Body of pancreas (tissue), 4 donors: ENCODE data around the gene DNAJC6. TPM values are rescaled to one million over a fixed set of nuclear protein-coding genes. Genes with fewer than 3 reads are reported as not detected.

Source experiments
- ATAC-seq: fragments of 150-250 bp; one replicate; pipeline ENCODE4 v1.9.1; 2016
- DNase-seq, 4 donors: peaks; one replicate each; pipeline ENCODE4 v3.0.0-alpha.2; 2019
- H3K27ac ChIP-seq, 4 donors: fragments of 200-600 bp; sonication (generic); 1 replicate in 3 of 4; 2 replicates in 1 of 4; pipeline versions ENCODE4 v1.5.1 to v1.6.1; 2016 to 2019; ENCODE audit warnings: mild to moderate bottlenecking in 1 of 4, mixed read lengths in 1 of 4, moderate library complexity in 1 of 4
- H3K27me3 ChIP-seq, 2 donors: fragments of 200-600 bp; sonication (generic); one replicate each; pipeline ENCODE4 v1.6.0; 2016; ENCODE audit warnings: mild to moderate bottlenecking in 1 of 2
- H3K36me3 ChIP-seq, 2 donors: fragments of 200-600 bp; sonication (generic); replicated peaks in 1 of 2; 2 replicates each; pipeline ENCODE4 v1.5.1; 2016; ENCODE audit warnings: low read depth in 2 of 2; ENCODE audit not compliant: insufficient read depth in 1 of 2
- H3K4me1 ChIP-seq: fragments of 200-600 bp; sonication (generic); one replicate; pipeline ENCODE4 v1.6.0; 2016
- H3K4me3 ChIP-seq, 2 donors: fragments of 200-600 bp; sonication (generic); 1 replicate in 1 of 2; 2 replicates in 1 of 2; pipeline ENCODE4 v1.5.1; 2016 to 2019
- H3K9me3 ChIP-seq, 3 donors: fragments of 200-600 bp; sonication (generic); 1 replicate in 2 of 3; 2 replicates in 1 of 3; pipeline ENCODE4 v1.5.1; 2016
- POLR2A ChIP-seq, 3 donors: fragments of 450-650 bp; IDR thresholded peaks; one replicate each; pipeline ENCODE4 v1.6.1; 2016; ENCODE audit warnings: antibody characterized with exemption in 3 of 3, mild to moderate bottlenecking in 2 of 3
- WGBS, 2 donors: methylation state at CpG; one replicate each; pipeline ENCODE4 v1.1.5; 2017; 5-methylcytosine and 5-hydroxymethylcytosine counted together
- intact Hi-C: fragments of 100-400 bp; cut with DNase I; formaldehyde crosslinking; loops from one replicate; pipeline ENCODE4 v1.15.1; 2023
- total RNA-seq, 2 donors: library from RNA; depleted of rRNA; stranded (reverse); fragments of >200 nt; gene quantifications; one replicate each; pipeline ENCODE4 v1.1.0, GENCODE V29; 2016
- TF ChIP-seq, protein P1 (sequence below), 7 experiments: fragments of 450-650 bp in 4 of 7; fragments of 200-600 bp in 3 of 7; sonication (generic) in 3 of 7; IDR thresholded peaks; one replicate each; pipeline ENCODE4 v1.5.1; 2016 to 2019; ENCODE audit warnings: antibody characterized with exemption in 7 of 7

The DNAJC6 gene
- total RNA-seq, 2 donors from 2014 or later: 0.99 to 2.3 TPM

GRCh38 chr1:65277605-65278347, 31.6 kb upstream of the DNAJC6 start:
- intact Hi-C loops: no loop called here
- Histone ChIP-seq H3K27ac (no peak overlapping the region), H3K4me1 (no peaks in the 10 kb centered on the region), H3K36me3 (no peaks in the 10 kb centered on the region), H3K27me3 (no peaks in the 10 kb centered on the region), H3K4me3 (no peak overlapping the region), H3K9me3 (no peaks in the 10 kb centered on the region)
- no peak for ATAC-seq
- WGBS, 2 donors: 59 to 71% methylated on average over 10 of the region's 10 CpGs
- no peak for TF ChIP-seq POLR2A (IDR thresholded peaks at IDR 0.05)
- TF ChIP-seq, protein P1, sequence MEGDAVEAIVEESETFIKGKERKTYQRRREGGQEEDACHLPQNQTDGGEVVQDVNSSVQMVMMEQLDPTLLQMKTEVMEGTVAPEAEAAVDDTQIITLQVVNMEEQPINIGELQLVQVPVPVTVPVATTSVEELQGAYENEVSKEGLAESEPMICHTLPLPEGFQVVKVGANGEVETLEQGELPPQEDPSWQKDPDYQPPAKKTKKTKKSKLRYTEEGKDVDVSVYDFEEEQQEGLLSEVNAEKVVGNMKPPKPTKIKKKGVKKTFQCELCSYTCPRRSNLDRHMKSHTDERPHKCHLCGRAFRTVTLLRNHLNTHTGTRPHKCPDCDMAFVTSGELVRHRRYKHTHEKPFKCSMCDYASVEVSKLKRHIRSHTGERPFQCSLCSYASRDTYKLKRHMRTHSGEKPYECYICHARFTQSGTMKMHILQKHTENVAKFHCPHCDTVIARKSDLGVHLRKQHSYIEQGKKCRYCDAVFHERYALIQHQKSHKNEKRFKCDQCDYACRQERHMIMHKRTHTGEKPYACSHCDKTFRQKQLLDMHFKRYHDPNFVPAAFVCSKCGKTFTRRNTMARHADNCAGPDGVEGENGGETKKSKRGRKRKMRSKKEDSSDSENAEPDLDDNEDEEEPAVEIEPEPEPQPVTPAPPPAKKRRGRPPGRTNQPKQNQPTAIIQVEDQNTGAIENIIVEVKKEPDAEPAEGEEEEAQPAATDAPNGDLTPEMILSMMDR (IDR thresholded peaks at IDR 0.05): no peak
- DNase-seq: no peak

DNA sequence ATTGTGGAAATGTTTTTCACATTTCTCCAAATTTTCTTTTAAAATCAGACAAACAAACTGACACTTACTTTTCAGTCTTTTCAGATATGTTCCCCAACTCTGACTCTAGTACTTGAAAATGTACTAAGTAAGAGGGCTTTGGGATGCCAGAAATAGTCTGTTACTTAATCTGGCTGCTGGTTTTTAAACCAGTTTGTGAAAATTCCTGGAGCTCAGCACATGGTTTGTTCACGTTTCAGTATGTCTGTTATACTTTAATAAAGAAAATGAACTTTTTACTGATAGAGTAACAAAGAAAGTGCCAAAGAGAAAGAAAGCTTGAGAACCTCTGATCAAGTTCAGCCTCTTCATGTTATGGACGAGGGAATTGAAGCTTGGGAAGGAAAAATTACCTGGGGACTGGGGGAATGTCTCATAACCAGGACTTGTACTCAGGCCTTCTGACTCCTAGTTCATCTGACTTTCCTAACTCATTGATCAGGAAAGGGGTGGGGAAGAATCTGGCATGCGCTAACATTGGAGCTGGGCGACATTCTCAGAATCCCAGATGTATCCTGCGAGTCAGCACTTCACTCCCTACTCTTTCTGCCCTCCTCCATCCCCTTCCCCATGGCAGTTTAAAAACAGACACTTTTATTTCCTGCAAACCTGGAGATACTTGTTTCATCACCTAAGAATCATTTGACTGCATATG, 30.8 kb upstream of the DNAJC6 start:
- no peak for ATAC-seq
- Histone ChIP-seq H3K9me3 (no peaks in the 10 kb centered on the region), H3K4me1 (no peaks in the 10 kb centered on the region), H3K27ac (no peak overlapping the region), H3K4me3 (no peak overlapping the region), H3K36me3 (no peaks in the 10 kb centered on the region), H3K27me3 (no peaks in the 10 kb centered on the region)
- intact Hi-C loops: no loop called here
- TF ChIP-seq POLR2A (IDR thresholded peaks at IDR 0.05): no peak
- TF ChIP-seq, protein P1 (IDR thresholded peaks at IDR 0.05): no peak
- no peak for DNase-seq
- 41 to 67% methylated on average over 5 of the region's 5 CpGs for WGBS, 2 donors

- Histone ChIP-seq H3K4me1 (no peaks in the 10 kb centered on the region), H3K27ac (no peak overlapping the region), H3K27me3 (no peaks in the 10 kb centered on the region), H3K4me3 (no peak overlapping the region), H3K9me3 (no peaks in the 10 kb centered on the region), H3K36me3 (no peaks in the 10 kb centered on the region)
- no peak for TF ChIP-seq POLR2A (IDR thresholded peaks at IDR 0.05)
- TF ChIP-seq, protein P1 (IDR thresholded peaks at IDR 0.05): no peak
- intact Hi-C loops: no loop called here
- DNase-seq: no peak
- 71 to 74% methylated on average over 5 of the region's 5 CpGs for WGBS, 2 donors
- no peak for ATAC-seq
These were observed 30.1 kb upstream of the DNAJC6 start for GRCh38 chr1:65279070-65279779.

DNA sequence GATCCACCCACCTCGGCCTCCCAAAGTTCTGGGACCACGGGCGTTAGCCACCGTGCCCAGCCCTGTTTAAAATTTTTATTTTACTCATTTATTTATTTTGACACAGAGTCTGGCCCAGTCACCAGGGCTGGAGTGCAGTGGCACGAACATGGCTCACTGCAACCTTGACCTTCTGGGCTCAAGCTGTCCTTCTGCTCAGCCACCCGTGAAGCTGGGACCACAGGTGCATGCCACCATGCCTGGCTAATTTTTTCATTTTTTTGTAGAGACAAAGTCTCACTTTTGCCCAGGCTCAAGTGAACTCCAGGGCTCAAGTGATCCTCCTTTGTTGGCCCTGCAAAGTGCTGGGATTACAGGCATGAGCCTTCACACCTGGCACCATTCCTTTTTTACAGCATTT, 27.5 kb upstream of the DNAJC6 start:
- H3K9me3 ChIP-seq: no peaks in the 10 kb centered on the region
- intact Hi-C loops: no loop called here
- DNase-seq (no peak), ATAC-seq (no peak)
- TF ChIP-seq, protein P1 (IDR thresholded peaks at IDR 0.05): no peak
- no peak for TF ChIP-seq POLR2A (IDR thresholded peaks at IDR 0.05)
- no peaks in the 10 kb centered on the region for H3K36me3 ChIP-seq
- H3K27me3 ChIP-seq: no peaks in the 10 kb centered on the region
- WGBS, 2 donors: 86 to 87% methylated on average over 6 of the region's 6 CpGs
- H3K4me1 ChIP-seq: no peaks in the 10 kb centered on the region
- no peak overlapping the region for H3K4me3 ChIP-seq
- no peak overlapping the region for H3K27ac ChIP-seq
